Erythroblast (primary cell): ENCODE data around the gene HLA-DOA.

ENCODE experiments used
- GATA1 ChIP-seq: IDR thresholded peaks from 2 replicates; pipeline ENCODE4 v1.6.1; 2011; ENCODE audit warnings: low read depth, mild to moderate bottlenecking, control low read depth, low read length, moderate library complexity
- POLR2A ChIP-seq: IDR thresholded peaks from 2 replicates; pipeline ENCODE4 v1.6.1; 2011; ENCODE audit warnings: mild to moderate bottlenecking, low read length

DNA sequence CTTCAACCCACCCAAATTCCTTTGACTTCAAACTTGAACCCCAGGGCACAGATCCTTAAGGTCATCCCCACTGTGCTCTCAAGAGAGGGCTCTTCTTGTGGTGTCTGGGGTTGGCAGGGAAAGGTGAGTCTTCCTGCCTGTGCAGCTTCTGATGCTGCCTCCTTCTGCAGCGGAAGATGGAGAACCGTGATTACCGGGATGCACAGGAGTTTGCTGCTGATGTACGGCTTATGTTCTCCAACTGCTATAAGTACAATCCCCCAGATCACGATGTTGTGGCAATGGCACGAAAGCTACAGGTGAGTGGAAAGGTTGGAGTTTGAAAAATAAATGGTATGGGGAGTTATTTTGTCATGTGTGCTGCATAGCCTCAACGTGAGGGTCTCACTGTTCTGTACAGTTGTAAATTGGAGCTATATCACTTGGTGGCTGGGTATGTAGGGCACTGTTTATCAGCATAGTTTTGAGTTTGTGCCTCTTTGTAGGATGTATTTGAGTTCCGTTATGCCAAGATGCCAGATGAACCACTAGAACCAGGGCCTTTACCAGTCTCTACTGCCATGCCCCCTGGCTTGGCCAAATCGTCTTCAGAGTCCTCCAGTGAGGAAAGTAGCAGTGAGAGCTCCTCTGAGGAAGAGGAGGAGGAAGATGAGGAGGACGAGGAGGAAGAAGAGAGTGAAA, 32.0 kb downstream of the HLA-DOA start:
- TF ChIP-seq POLR2A (no peak), GATA1 (no peak)
